Central memory CD4-positive, alpha-beta T cell (primary cell): ENCODE results near the gene MICAL2.
A peak's percentile ranks its signal among the peaks of the same experiment; 100 is the strongest.

Source experiments
- DNase-seq: peaks from one replicate; pipeline ENCODE4 v3.0.0; 2022
- total RNA-seq, 3 experiments: gene quantifications; one replicate each; lab custom pipeline; 2026; lab: John Stamatoyannopoulos, UW

MICAL2 gene, protein sequence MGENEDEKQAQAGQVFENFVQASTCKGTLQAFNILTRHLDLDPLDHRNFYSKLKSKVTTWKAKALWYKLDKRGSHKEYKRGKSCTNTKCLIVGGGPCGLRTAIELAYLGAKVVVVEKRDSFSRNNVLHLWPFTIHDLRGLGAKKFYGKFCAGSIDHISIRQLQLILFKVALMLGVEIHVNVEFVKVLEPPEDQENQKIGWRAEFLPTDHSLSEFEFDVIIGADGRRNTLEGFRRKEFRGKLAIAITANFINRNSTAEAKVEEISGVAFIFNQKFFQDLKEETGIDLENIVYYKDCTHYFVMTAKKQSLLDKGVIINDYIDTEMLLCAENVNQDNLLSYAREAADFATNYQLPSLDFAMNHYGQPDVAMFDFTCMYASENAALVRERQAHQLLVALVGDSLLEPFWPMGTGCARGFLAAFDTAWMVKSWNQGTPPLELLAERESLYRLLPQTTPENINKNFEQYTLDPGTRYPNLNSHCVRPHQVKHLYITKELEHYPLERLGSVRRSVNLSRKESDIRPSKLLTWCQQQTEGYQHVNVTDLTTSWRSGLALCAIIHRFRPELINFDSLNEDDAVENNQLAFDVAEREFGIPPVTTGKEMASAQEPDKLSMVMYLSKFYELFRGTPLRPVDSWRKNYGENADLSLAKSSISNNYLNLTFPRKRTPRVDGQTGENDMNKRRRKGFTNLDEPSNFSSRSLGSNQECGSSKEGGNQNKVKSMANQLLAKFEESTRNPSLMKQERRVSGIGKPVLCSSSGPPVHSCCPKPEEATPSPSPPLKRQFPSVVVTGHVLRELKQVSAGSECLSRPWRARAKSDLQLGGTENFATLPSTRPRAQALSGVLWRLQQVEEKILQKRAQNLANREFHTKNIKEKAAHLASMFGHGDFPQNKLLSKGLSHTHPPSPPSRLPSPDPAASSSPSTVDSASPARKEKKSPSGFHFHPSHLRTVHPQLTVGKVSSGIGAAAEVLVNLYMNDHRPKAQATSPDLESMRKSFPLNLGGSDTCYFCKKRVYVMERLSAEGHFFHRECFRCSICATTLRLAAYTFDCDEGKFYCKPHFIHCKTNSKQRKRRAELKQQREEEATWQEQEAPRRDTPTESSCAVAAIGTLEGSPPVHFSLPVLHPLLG
- total RNA-seq, result 19.3 to 78.2 (median 23.0) reads per million in 3 experiments

GRCh38 chr11:12110201-12110713, at the start of gene MICAL2:
MICAL2 (plus strand) TSS chr11:12110590; CDS start chr11:12162156, 51,566 bp downstream.
- DNase-seq, result peak; percentile 82

- no peak for DNase-seq
Measured at GRCh38 chr11:12061851-12062560, 48.4 kb upstream of the MICAL2 start.

- DNase-seq, result no peak
Measured at GRCh38 chr11:12063251-12063650, 47.1 kb upstream of the MICAL2 start.

DNA sequence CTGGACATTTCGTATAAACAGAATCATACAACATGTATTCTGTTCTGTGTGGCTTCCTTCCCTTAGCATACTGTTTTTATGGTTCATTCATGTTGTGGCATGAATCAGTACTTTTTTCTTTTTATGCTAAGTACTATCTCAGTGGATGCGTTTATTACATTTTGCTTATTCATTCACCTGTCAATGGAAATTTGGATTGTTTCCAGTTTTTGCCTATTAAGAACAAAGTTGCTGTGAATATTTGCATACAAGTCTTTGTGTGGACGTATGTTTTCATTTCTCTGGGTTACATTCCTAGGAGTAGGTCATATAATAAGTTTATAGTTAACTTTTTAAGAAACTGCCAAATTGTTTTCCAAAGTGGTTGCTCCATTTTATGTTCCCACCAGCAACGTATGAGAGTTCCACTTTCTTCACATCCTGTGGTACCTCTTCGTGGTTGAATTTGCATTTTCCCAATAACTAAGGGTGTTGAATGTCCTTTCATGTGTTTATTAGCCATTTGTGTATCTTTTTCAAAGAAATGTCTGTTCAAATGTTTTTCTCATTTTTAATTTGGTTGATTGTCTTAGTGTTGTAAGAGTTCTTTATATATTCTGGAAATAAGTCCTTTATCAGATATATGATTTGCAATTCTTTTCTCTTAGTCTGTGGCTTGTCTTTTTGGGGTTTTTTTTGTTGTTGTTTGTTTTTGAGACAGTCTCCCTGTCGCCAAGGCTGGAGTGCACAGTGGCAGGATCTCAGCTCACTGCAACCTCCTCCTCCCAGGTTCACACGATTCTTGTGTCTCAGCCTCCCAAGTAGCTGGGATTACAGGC, 46.0 kb upstream of the MICAL2 start:
- DNase-seq, result no peak

DNA sequence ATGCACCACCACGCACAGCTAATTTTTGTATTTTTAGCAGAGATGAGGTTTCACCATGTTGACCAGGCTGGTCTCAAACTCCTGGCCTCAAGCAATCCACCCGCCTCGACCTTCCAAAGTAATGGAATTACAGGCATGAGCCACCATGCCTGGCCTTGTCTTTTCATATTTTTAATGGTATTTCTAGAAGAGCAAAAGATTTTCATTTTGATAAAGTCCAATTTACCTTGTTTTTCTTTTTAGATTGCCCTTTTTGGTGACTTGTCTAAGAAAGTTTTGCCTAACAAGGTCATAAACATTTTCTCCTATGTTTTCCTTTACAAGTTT, 45.5 kb upstream of the MICAL2 start:
- DNase-seq, result no peak

- no peak for DNase-seq
Measured at GRCh38 chr11:12066056-12066798, 44.2 kb upstream of the MICAL2 start.

- DNase-seq, result no peak
Measured at GRCh38 chr11:12066799-12067508, 43.4 kb upstream of the MICAL2 start.

DNA sequence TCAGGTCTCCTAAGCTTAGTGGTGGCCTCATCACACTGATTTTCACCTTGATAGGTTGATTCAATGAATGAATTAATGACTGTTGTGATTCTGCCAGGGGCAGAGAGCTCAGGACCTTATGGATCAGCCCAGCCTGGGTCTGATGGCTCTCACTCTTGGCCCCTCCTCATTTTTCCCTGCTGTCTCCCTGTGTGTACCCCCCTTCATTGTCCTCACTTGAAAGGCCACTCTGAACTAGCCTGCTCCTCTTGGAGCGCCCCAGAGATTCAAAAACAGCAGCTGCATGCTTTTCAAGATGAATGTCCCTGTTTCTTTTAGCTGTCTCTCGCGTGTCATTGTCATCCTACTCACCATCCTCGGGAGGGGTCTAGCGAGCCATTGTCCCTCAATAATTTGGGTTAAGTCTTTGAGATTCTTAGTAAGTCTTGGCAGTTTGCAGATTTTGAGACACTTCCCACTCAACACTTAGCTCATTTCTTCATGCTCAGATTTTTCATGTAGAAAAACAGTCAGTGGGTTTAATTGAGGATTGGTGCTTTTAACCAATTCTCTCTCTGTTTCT, 42.5 kb upstream of the MICAL2 start:
- no peak for DNase-seq

DNA sequence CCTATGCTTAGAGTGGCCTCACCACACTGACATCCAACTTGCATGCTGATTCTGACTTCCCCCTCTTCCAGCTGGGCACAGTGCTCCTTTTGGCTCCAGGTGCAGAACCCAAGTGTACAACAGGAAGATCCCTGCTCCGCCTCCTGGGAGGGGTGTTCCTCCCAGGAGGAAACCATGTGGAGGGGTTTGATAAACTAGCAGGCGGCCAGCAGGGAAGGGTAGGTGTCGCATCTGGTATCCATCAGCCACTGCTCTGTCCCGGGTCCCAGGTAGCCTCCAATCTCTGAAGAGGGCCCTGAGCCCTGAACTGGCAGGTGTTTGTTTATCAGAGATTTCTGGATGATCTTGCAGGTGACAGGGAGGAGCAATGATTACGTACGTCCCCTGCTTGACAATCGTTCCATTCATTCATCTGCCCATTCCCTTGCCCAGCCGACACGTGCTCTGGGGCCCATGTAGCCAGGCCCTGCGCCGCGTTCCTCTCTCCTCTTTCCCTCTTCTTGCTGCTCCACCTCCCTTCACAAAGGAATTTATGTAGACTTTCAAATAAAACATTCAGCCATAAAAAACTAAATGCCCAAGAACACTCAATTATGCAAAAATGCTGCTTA, 41.2 kb upstream of the MICAL2 start:
- no peak for DNase-seq

GRCh38 chr11:12070446-12071267, 39.7 kb upstream of the MICAL2 start:
- DNase-seq, result no peak

DNA sequence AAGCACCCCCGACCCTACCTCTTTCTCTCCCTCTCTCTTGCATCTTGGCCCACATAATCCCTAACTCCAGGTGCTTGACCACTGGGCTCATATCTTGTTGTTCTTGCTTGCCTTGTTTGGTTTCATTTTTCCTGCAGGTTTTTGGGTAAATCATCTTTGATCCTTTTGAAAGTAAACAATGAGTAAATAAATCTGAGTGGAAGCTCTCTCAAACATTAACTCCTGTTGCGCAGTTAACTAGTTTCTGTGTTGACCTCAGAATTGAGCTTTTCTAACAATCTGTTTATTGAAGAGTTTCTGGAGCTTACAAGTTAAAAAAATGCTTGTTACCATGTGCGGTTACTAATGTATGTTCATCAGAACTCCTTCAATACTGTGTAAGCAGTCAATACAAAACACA, 38.8 kb upstream of the MICAL2 start:
- DNase-seq, result no peak

GRCh38 chr11:12073436-12073835, 37.0 kb upstream of the MICAL2 start:
- no peak for DNase-seq

DNA sequence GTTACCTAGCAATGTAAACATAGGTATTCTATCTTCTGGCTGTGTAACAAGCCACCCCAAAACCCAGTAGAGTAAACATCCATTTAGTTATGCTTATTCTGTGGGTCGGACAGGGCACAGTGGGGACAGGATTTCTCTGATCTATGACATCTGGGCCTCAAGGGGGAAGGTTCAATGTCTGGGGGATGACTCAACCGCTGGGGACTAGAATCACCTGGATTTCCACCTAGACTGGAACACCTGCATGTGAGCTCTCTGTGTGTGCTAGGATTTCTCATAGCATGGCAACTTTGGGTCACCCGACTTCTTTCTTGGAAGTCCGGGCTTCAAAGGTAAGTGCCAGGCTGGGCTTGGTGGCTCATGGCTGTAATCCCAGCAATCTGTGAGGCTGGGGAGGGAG, 36.5 kb upstream of the MICAL2 start:
- DNase-seq, result no peak

GRCh38 chr11:12074529-12075195, 35.7 kb upstream of the MICAL2 start:
- no peak for DNase-seq

GRCh38 chr11:12075291-12075690, 35.1 kb upstream of the MICAL2 start:
- DNase-seq, result no peak

GRCh38 chr11:12075822-12076821, 34.3 kb upstream of the MICAL2 start:
- no peak for DNase-seq
